Uterus (tissue), 4 donors: ENCODE data around the gene TNS1. TPM values are rescaled to one million over a fixed set of nuclear protein-coding genes. Genes with fewer than 3 reads are reported as not detected.

Experiments used
- DNase-seq, 2 donors: peaks; one replicate each; pipeline ENCODE4 v3.0.0-alpha.2; 2019 to 2020
- H3K27ac ChIP-seq, 2 donors: fragments of 200-600 bp; sonication (generic); 1 replicate in 1 of 2; 2 replicates in 1 of 2; pipeline ENCODE4 v1.5.1; 2016 to 2018
- H3K27me3 ChIP-seq, 2 donors: fragments of 200-600 bp; sonication (generic); one replicate each; pipeline ENCODE4 v1.5.1; 2018 to 2019; ENCODE audit warnings: control low read depth in 1 of 2
- H3K36me3 ChIP-seq, 2 donors: fragments of 200-600 bp; sonication (generic); one replicate each; pipeline ENCODE4 v1.5.1; 2019; ENCODE audit warnings: control low read depth in 1 of 2
- H3K4me1 ChIP-seq, 2 donors: fragments of 200-600 bp; sonication (generic); one replicate each; pipeline ENCODE4 v1.5.1; 2018 to 2019; ENCODE audit warnings: control low read depth in 1 of 2
- H3K4me3 ChIP-seq, 2 donors: fragments of 200-600 bp; sonication (generic); 1 replicate in 1 of 2; 2 replicates in 1 of 2; pipeline ENCODE4 v1.5.1; 2018 to 2019; ENCODE audit warnings: mild to moderate bottlenecking in 1 of 2
- H3K9me3 ChIP-seq, 2 donors: fragments of 200-600 bp; sonication (generic); one replicate each; pipeline ENCODE4 v1.5.1; 2019; ENCODE audit warnings: control low read depth in 1 of 2
- POLR2A ChIP-seq, 2 donors: fragments of 450-650 bp; IDR thresholded peaks; one replicate each; pipeline ENCODE4 v1.6.1; 2016; ENCODE audit warnings: antibody characterized with exemption in 2 of 2, mild to moderate bottlenecking in 1 of 2, moderate library complexity in 1 of 2
- intact Hi-C: fragments of 100-400 bp; cut with DNase I; formaldehyde crosslinking; loops from one replicate; pipeline ENCODE4 v1.15.1; 2023; ENCODE audit warnings: low total_unique reads
- total RNA-seq, 4 donors: library from RNA; depleted of rRNA in 3 of 4; stranded (reverse); fragments of >200 nt in 3 of 4; gene quantifications; one replicate each; pipeline versions ENCODE4 v1.1.0 to v1.2.4, GENCODE V29; 2014 to 2023
- TF ChIP-seq, protein P1 (sequence below), 4 experiments: fragments of 200-600 bp in 2 of 4; fragments of 450-650 bp in 2 of 4; sonication (generic) in 2 of 4; IDR thresholded peaks; one replicate each; pipeline ENCODE4 v1.5.1; 2016 to 2019; ENCODE audit warnings: antibody characterized with exemption in 4 of 4, mild to moderate bottlenecking in 2 of 4, moderate library complexity in 1 of 4
- donor health status: DM: yes; HTN: yes; CAD: no.

TNS1 gene
- total RNA-seq, 4 donors from 2014 or later: 144 to 1,338 (median 313) TPM

DNA sequence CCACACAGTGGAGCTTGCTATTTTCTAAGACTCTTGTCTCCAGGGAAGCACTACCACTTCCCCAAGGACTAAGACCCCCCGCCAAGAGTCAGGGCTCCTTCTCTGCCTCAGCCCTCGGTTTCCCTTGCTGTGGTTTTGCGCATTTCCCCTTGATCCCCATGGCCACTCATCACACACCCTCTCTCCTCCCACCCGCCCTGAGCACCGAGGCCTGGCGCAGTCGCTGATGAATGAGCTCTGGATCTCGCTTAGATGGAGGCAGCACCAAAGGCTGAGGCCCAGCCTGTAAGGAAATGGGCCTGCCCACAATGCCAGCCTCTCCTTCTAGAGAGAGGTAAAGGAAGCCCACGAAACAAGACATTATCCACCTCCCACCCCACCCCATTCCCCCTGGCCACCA lies 96.9 kb downstream of the TNS1 start:
- H3K27ac ChIP-seq: peak overlapping the region; percentile 92 to 97
- H3K36me3 ChIP-seq: no peaks in the 10 kb centered on the region
- H3K27me3 ChIP-seq: no peaks in the 10 kb centered on the region
- TF ChIP-seq POLR2A (IDR thresholded peaks at IDR 0.05): no peak
- TF ChIP-seq, protein P1, sequence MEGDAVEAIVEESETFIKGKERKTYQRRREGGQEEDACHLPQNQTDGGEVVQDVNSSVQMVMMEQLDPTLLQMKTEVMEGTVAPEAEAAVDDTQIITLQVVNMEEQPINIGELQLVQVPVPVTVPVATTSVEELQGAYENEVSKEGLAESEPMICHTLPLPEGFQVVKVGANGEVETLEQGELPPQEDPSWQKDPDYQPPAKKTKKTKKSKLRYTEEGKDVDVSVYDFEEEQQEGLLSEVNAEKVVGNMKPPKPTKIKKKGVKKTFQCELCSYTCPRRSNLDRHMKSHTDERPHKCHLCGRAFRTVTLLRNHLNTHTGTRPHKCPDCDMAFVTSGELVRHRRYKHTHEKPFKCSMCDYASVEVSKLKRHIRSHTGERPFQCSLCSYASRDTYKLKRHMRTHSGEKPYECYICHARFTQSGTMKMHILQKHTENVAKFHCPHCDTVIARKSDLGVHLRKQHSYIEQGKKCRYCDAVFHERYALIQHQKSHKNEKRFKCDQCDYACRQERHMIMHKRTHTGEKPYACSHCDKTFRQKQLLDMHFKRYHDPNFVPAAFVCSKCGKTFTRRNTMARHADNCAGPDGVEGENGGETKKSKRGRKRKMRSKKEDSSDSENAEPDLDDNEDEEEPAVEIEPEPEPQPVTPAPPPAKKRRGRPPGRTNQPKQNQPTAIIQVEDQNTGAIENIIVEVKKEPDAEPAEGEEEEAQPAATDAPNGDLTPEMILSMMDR (IDR thresholded peaks at IDR 0.05): no peak
- H3K4me1 ChIP-seq: peaks cover 37 to 67% of the 10 kb centered on the region in 2 donors
- H3K4me3 ChIP-seq: no peak overlapping the region
- intact Hi-C loops: no loop called here
- H3K9me3 ChIP-seq: no peaks in the 10 kb centered on the region
- peak; percentile 24 to 44 for DNase-seq

DNA sequence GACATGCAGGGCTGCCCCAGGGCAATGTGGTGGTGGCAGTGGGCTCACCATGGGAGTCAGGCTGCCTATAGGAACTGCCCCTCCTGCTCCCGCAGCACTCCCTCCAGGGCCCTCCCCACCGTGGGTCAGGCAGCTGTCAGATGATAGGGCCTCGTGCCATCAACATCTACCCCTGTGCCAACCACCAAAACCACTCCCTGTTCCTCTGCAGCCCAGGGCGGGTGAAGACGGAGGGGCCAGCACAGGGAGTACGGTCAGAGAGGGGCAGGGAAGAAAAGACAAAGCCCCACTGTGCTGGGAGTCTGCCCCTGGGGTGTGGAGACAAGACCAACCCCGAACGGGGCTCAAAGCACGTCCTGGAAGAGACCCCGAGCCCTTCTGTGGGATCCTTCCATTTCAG lies 97.4 kb downstream of the TNS1 start:
- DNase-seq: peak; percentile 49 to 56
- Histone ChIP-seq H3K9me3 (no peaks in the 10 kb centered on the region), H3K27ac (peak overlapping the region; percentile 92 to 97), H3K4me1 (peaks cover 34 to 65% of the 10 kb centered on the region in 2 donors), H3K36me3 (no peaks in the 10 kb centered on the region), H3K27me3 (no peaks in the 10 kb centered on the region), H3K4me3 (no peak overlapping the region)
- TF ChIP-seq POLR2A (IDR thresholded peaks at IDR 0.05): peak in 1 of 2 donors; percentile 17
- TF ChIP-seq, protein P1 (IDR thresholded peaks at IDR 0.05): no peak
- intact Hi-C loops: no loop called here

DNA sequence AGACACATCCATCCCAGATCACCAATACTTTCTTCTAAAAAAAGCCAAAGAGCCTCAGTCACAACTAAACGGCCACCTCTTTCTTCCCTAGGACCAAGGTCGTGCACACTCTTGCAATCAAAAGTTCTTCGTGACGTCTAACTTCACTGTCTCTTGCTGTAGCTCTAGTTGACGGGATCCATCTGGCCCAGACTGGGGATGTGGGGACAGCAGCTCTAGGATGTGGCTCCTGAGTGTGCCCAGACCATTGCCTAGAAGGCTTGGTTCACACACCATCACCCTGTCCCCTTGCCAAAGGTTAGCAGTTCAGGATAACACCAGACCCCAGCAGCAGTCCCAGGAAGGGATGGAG lies 98.2 kb downstream of the TNS1 start:
- H3K4me1 ChIP-seq: peaks cover 26 to 67% of the 10 kb centered on the region in 2 donors

DNA sequence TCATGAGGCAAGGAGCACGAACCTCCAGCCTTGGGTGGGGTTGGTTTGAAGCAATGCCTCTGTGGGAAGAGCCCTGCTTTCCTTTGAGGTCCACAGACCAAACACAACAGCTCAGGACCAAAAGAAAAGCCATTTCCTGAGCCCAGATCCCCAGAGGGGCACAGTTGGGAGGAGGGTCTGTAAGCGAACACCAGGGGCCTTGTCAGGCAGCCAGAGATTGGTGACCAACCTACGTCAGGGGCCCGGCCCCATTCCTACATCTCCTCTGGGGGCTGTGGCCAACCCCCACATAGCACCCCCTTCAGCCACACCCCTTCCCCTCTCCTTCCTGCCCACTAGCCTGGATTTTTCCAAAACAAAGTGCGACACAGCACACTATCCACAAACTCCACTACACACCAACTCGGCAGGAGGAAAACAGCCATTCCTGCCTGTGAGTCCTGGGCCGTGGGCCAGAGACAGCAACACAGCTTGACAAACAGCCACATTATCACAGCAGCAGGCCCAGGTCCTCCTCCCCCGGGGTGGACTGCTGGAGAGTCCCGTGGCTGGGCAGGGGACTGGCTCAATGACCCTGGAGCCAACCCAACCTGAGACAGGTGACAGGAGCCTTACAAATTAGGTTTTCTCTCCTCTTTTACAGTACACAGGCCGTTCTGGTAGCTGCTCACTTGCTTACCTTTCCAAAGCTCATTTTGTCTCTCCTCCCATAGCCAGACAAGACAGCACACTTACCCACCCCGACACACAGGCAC lies 98.8 kb downstream of the TNS1 start:
- peaks cover 27 to 64% of the 10 kb centered on the region in 2 donors for H3K4me1 ChIP-seq
- TF ChIP-seq, protein P1 (IDR thresholded peaks at IDR 0.05): no peak
- TF ChIP-seq POLR2A (IDR thresholded peaks at IDR 0.05): peak; percentile 31 to 39
- intact Hi-C loops: loop anchor here (5.0 kb wide), 1 partner anchor 38 kb away; no protein-coding TSS in a partner anchor
- no peaks in the 10 kb centered on the region for H3K27me3 ChIP-seq
- H3K36me3 ChIP-seq: no peaks in the 10 kb centered on the region
- H3K4me3 ChIP-seq: no peak overlapping the region
- H3K27ac ChIP-seq: peak overlapping the region; percentile 92 to 97
- peak; percentile 79 to 87 for DNase-seq
- no peaks in the 10 kb centered on the region for H3K9me3 ChIP-seq

More for the DNA sequence above, 98.2 kb downstream of the TNS1 start:
- Histone ChIP-seq H3K9me3 (no peaks in the 10 kb centered on the region), H3K27me3 (no peaks in the 10 kb centered on the region), H3K27ac (peak overlapping the region; percentile 92 to 97), H3K4me3 (no peak overlapping the region), H3K36me3 (no peaks in the 10 kb centered on the region)
- TF ChIP-seq, protein P1 (IDR thresholded peaks at IDR 0.05): no peak
- TF ChIP-seq POLR2A (IDR thresholded peaks at IDR 0.05): no peak
- DNase-seq: peak; percentile 23 to 34
- intact Hi-C loops: loop anchor here (5.0 kb wide), 1 partner anchor 38 kb away; no protein-coding TSS in a partner anchor

DNA sequence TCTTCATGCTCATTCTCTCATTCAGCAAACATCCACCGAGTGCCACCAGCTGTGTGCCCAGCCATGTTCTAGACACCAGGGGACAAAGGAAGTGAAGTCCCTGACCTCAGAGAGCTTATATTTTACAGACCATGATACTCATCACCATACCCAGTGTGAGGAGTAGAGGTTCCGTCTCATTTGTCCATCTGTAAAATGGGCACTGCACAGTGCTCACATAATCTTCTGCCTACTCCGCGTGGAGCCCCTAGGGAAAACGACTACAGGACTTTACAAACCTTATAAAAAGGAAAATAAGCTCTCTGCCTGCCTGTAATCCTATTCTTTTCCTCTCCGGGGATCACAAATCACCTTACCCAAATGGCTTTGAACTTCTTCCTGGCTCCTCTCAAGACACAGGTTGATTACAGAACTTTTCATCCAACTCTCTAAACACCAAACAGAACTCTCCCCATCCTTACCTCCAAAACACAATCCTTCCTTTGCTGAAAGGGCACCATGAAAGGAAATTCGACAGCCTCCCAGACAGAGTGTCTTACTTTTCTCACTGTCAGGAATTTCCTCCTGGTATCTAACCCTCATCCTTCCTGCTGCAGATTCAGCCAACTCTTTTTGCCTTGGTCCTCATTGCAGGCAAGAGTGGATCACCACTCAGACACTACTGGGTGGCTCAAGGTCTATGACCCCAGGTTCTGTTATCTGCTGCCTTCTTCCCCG lies 99.5 kb downstream of the TNS1 start:
- peak overlapping the region; percentile 92 to 97 for H3K27ac ChIP-seq
- TF ChIP-seq, protein P1 (IDR thresholded peaks at IDR 0.05): no peak
- TF ChIP-seq POLR2A (IDR thresholded peaks at IDR 0.05): no peak
- no peaks in the 10 kb centered on the region for H3K36me3 ChIP-seq
- H3K27me3 ChIP-seq: no peaks in the 10 kb centered on the region
- no peak for DNase-seq
- H3K4me1 ChIP-seq: peaks cover 28 to 62% of the 10 kb centered on the region in 2 donors
- no peak overlapping the region for H3K4me3 ChIP-seq
- intact Hi-C loops: loop anchor here (5.0 kb wide), 1 partner anchor 39 kb away; no protein-coding TSS in a partner anchor
- H3K9me3 ChIP-seq: no peaks in the 10 kb centered on the region
